WTC11 (cell line): ENCODE measurements around the gene SERPINA9. TPM values are rescaled to one million over a fixed set of nuclear protein-coding genes. Genes with fewer than 3 reads are reported as not detected.

Experiments
- ATAC-seq: fragments of 200-7000 bp; cut with Tn5 transposase; 2 replicates; pipeline ENCODE4 v1.10.0; 2021; ENCODE audit warnings: mild to moderate bottlenecking, moderate library complexity
- CTCF ChIA-PET: fragments of 300-600 bp; sonication (Branson Sonifier 250); formaldehyde crosslinking; loops from one replicate; lab custom pipeline; 2021; ENCODE audit warnings: antibody characterized with exemption; lab: Charles Lee
- POLR2A ChIA-PET: fragments of 350-600 bp; sonication (Branson Sonifier 250); formaldehyde crosslinking; loops from one replicate; lab custom pipeline; 2021; ENCODE audit warnings: antibody characterized with exemption; lab: Charles Lee
- DNase-seq: peaks from one replicate; pipeline ENCODE4 v3.0.0; 2021; ENCODE audit warnings: low spot score
- H3K27ac Mint-ChIP-seq: 2 replicates; pipeline ENCODE4 v1.8.0; 2021; ENCODE audit warnings: mixed read lengths
- H3K27me3 Mint-ChIP-seq: 2 replicates; pipeline ENCODE4 v1.8.0; 2021; ENCODE audit warnings: low read depth, mild to moderate bottlenecking, moderate library complexity, mixed read lengths
- H3K36me3 Mint-ChIP-seq: 2 replicates; pipeline ENCODE4 v1.8.0; 2021; ENCODE audit warnings: mixed read lengths
- H3K4me1 Mint-ChIP-seq: 2 replicates; pipeline ENCODE4 v1.8.0; 2022; ENCODE audit warnings: mixed read lengths
- H3K4me3 Mint-ChIP-seq: 2 replicates; pipeline ENCODE4 v1.8.0; 2021; ENCODE audit warnings: mild to moderate bottlenecking, moderate library complexity, mixed read lengths
- H3K9me3 Mint-ChIP-seq: 2 replicates; pipeline ENCODE4 v1.8.0; 2021; ENCODE audit warnings: mixed read lengths
- ARID4B ChIP-seq: sonication (generic); formaldehyde crosslinking; IDR thresholded peaks from 2 replicates; pipeline ENCODE4 v1.8.0; 2023; ENCODE audit warnings: missing genetic modification reagents, mild to moderate bottlenecking, borderline replicate concordance
- CBFB ChIP-seq: sonication (generic); formaldehyde crosslinking; IDR thresholded peaks from 2 replicates; pipeline ENCODE4 v1.8.1; 2022; ENCODE audit warnings: mild to moderate bottlenecking, low read depth, missing genetic modification reagents
- CDX4 ChIP-seq: fragments of 250-450 bp; sonication (Bioruptor Pico); IDR thresholded peaks from 2 replicates; pipeline ENCODE4 v1.9.0; 2021; ENCODE audit warnings: moderate library complexity, mild to moderate bottlenecking, inconsistent platforms, borderline replicate concordance
- E2F4 ChIP-seq: sonication (generic); formaldehyde crosslinking; IDR thresholded peaks from 2 replicates; pipeline ENCODE4 v1.8.1; 2022; ENCODE audit warnings: low read depth, mild to moderate bottlenecking, moderate library complexity, missing genetic modification reagents, borderline replicate concordance
- GABPB1 ChIP-seq: sonication (generic); formaldehyde crosslinking; IDR thresholded peaks from 2 replicates; pipeline ENCODE4 v1.8.1; 2023; ENCODE audit warnings: mild to moderate bottlenecking, missing genetic modification reagents
- KAT7 ChIP-seq: sonication (generic); formaldehyde crosslinking; IDR thresholded peaks from 2 replicates; pipeline ENCODE4 v1.8.1; 2023; ENCODE audit warnings: missing genetic modification reagents, mild to moderate bottlenecking, borderline replicate concordance
- MLX ChIP-seq: sonication (generic); formaldehyde crosslinking; IDR thresholded peaks from 2 replicates; pipeline ENCODE4 v1.8.1; 2023; ENCODE audit warnings: mild to moderate bottlenecking, missing genetic modification reagents, moderate library complexity
- NFE2L1 ChIP-seq: sonication (generic); formaldehyde crosslinking; IDR thresholded peaks from 2 replicates; pipeline ENCODE4 v1.8.1; 2023; ENCODE audit warnings: missing genetic modification reagents
- NR3C1 ChIP-seq: sonication (generic); formaldehyde crosslinking; conservative IDR thresholded peaks from 2 replicates; pipeline ENCODE4 v1.8.1; 2023; ENCODE audit warnings: low read depth, mild to moderate bottlenecking, missing genetic modification reagents
- PREB ChIP-seq: sonication (generic); formaldehyde crosslinking; IDR thresholded peaks from 2 replicates; pipeline ENCODE4 v1.8.1; 2022; ENCODE audit warnings: mild to moderate bottlenecking, missing genetic modification reagents, moderate library complexity, borderline replicate concordance
- PRRX2 ChIP-seq: fragments of 250-450 bp; sonication (Bioruptor Pico); IDR thresholded peaks from 2 replicates; pipeline ENCODE4 v1.8.0; 2021; ENCODE audit warnings: mild to moderate bottlenecking
- RELA ChIP-seq: sonication (generic); formaldehyde crosslinking; IDR thresholded peaks from 2 replicates; pipeline ENCODE4 v1.8.1; 2022; ENCODE audit warnings: missing genetic modification reagents, mild to moderate bottlenecking, borderline replicate concordance
- TEAD4 ChIP-seq: sonication (generic); formaldehyde crosslinking; IDR thresholded peaks from 2 replicates; pipeline ENCODE4 v1.8.0; 2022; ENCODE audit warnings: mild to moderate bottlenecking, missing genetic modification reagents
- TP53 ChIP-seq: sonication (generic); formaldehyde crosslinking; IDR thresholded peaks from 2 replicates; pipeline ENCODE4 v1.8.1; 2023; ENCODE audit warnings: mild to moderate bottlenecking, missing genetic modification reagents
- USF1 ChIP-seq: sonication (generic); formaldehyde crosslinking; IDR thresholded peaks from 2 replicates; pipeline ENCODE4 v1.8.0; 2022; ENCODE audit warnings: mild to moderate bottlenecking, missing genetic modification reagents
- ZBTB21 ChIP-seq: sonication (generic); formaldehyde crosslinking; IDR thresholded peaks from 2 replicates; pipeline ENCODE4 v1.8.1; 2023; ENCODE audit warnings: mild to moderate bottlenecking, missing genetic modification reagents, borderline replicate concordance
- ZBTB43 ChIP-seq: sonication (generic); formaldehyde crosslinking; IDR thresholded peaks from 2 replicates; pipeline ENCODE4 v1.8.1; 2023; ENCODE audit warnings: mild to moderate bottlenecking, missing genetic modification reagents
- ZNF138 ChIP-seq: sonication (generic); formaldehyde crosslinking; conservative IDR thresholded peaks from 2 replicates; pipeline ENCODE4 v1.8.1; 2022; ENCODE audit warnings: mild to moderate bottlenecking, moderate library complexity, missing genetic modification reagents
- ZNF219 ChIP-seq: sonication (generic); formaldehyde crosslinking; IDR thresholded peaks from 2 replicates; pipeline ENCODE4 v1.8.0; 2023; ENCODE audit warnings: missing genetic modification reagents, mild to moderate bottlenecking, borderline replicate concordance
- ZNF423 ChIP-seq: fragments of 250-450 bp; sonication (Bioruptor Pico); IDR thresholded peaks from 2 replicates; pipeline ENCODE4 v2.1.2; 2022; ENCODE audit warnings: mild to moderate bottlenecking, moderate library complexity
- ZNF671 ChIP-seq: fragments of 250-450 bp; sonication (Bioruptor Pico); IDR thresholded peaks from 2 replicates; pipeline ENCODE4 v1.8.0; 2021; ENCODE audit warnings: mild to moderate bottlenecking
- total RNA-seq: library from RNA; stranded (reverse); gene quantifications from 3 replicates; pipeline ENCODE4 v1.2.3, GENCODE V29; 2021

Gene SERPINA9
- total RNA-seq, 1 experiment from 2014 or later: not detected

- Mint-ChIP-seq H3K27ac (no peak overlapping the region; the same call in 1 of the 2 replicates), H3K36me3 (peaks cover 11% of the 10 kb centered on the region), H3K4me3 (no peak overlapping the region), H3K9me3 (peaks cover 15% of the 10 kb centered on the region), H3K4me1 (peaks cover 19% of the 10 kb centered on the region), H3K27me3 (peaks cover 3% of the 10 kb centered on the region; the same call in 1 of the 2 replicates)
- TF ChIP-seq USF1: no peak
- TF ChIP-seq ZNF671 (CRISPR knock-in tag): no peak
- no peak for TF ChIP-seq CBFB (CRISPR knock-in tag)
- TF ChIP-seq ZNF423: no peak
- TF ChIP-seq GABPB1 (CRISPR knock-in tag): no peak
- TF ChIP-seq RELA (CRISPR knock-in tag): no peak
- no peak for TF ChIP-seq NR3C1 (CRISPR knock-in tag)
- no peak for TF ChIP-seq E2F4
- ChIA-PET POLR2A (no interaction called here), CTCF (interaction anchor here (1.2 to 2.1 kb wide), 3 partner anchors 31 to 94 kb away, joined by 4 to 10 read pairs (median 6); no protein-coding TSS in a partner anchor)
- ATAC-seq: peak; percentile 32; the same call in 1 of the 2 replicates
- no peak for DNase-seq
These were observed 41.8 kb upstream of the SERPINA9 start for GRCh38 chr14:94517641-94518257.

GRCh38 chr14:94517248-94517640 lies 41.2 kb upstream of the SERPINA9 start:
- DNase-seq (no peak), ATAC-seq (peak; percentile 18; the same call in 1 of the 2 replicates)
- ChIA-PET CTCF (interaction anchor here (2.1 kb wide), 2 partner anchors 31 to 94 kb away, joined by 6 to 10 read pairs; no protein-coding TSS in a partner anchor), POLR2A (no interaction called here)
- Mint-ChIP-seq H3K9me3 (peaks cover 15% of the 10 kb centered on the region), H3K27me3 (peaks cover under 1% of the 10 kb centered on the region; the same call in 1 of the 2 replicates), H3K36me3 (peaks cover 11% of the 10 kb centered on the region), H3K27ac (no peak overlapping the region), H3K4me1 (peaks cover 19% of the 10 kb centered on the region), H3K4me3 (no peak overlapping the region)
- no peak for TF ChIP-seq ARID4B (CRISPR knock-in tag)
- no peak for TF ChIP-seq PRRX2 (CRISPR knock-in tag)

GRCh38 chr14:94515856-94516255 lies 39.9 kb upstream of the SERPINA9 start:
- no peak for ATAC-seq
- Mint-ChIP-seq H3K27ac (no peak overlapping the region), H3K4me1 (peaks cover 19% of the 10 kb centered on the region), H3K27me3 (no peaks in the 10 kb centered on the region), H3K9me3 (peaks cover 15% of the 10 kb centered on the region), H3K4me3 (no peak overlapping the region), H3K36me3 (peaks cover 11% of the 10 kb centered on the region)
- ChIA-PET POLR2A (no interaction called here), CTCF (interaction anchor here (1.1 to 1.3 kb wide), 2 partner anchors 29 to 82 kb away, joined by 3 to 5 read pairs; no protein-coding TSS in a partner anchor)
- no peak for DNase-seq
- TF ChIP-seq ZNF138 (CRISPR knock-in tag): no peak
- TF ChIP-seq ZBTB21 (CRISPR knock-in tag): no peak
- no peak for TF ChIP-seq ZNF423
- TF ChIP-seq MLX: no peak
- no peak for TF ChIP-seq ZNF219 (CRISPR knock-in tag)
- TF ChIP-seq TEAD4 (CRISPR knock-in tag): no peak
- TF ChIP-seq TP53: no peak
- no peak for TF ChIP-seq ZBTB43 (CRISPR knock-in tag)
- no peak for TF ChIP-seq KAT7
- TF ChIP-seq PREB (CRISPR knock-in tag): no peak
- no peak for TF ChIP-seq CDX4 (CRISPR knock-in tag)
- TF ChIP-seq NFE2L1: no peak
